Measurements from ENCODE around the gene FCHSD1. TPM values are rescaled to one million over a fixed set of nuclear protein-coding genes. Genes with fewer than 3 reads are reported as not detected.

Gene FCHSD1
- total and polyA plus RNA-seq, 10 of the 15 experiments (the other 5 are each of a cell fraction or from before 2014, with no cell fraction given), result 0.97 to 22.8 (median 10.7) TPM

DNA sequence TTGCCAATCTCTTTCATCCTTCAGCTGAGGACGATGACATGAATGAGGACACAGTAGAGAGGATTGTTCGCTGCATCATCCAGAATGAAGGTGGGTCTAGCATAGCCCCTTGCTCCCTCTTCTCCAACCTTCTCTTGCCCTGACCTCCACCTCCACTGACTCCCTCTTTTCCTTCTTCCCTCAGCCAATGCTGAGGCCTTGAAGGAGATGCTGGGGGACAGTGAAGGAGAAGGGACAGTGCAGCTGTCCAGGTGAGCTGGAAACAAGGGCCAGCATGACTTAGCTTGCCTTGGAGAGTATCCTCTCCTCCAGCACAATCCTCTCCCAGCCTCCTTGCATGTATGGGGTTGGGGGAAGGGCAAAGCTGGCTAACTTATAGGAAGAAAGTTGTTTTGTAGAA, 12.4 kb downstream of the FCHSD1 start (continued):
- TF ChIP-seq, protein P1, sequence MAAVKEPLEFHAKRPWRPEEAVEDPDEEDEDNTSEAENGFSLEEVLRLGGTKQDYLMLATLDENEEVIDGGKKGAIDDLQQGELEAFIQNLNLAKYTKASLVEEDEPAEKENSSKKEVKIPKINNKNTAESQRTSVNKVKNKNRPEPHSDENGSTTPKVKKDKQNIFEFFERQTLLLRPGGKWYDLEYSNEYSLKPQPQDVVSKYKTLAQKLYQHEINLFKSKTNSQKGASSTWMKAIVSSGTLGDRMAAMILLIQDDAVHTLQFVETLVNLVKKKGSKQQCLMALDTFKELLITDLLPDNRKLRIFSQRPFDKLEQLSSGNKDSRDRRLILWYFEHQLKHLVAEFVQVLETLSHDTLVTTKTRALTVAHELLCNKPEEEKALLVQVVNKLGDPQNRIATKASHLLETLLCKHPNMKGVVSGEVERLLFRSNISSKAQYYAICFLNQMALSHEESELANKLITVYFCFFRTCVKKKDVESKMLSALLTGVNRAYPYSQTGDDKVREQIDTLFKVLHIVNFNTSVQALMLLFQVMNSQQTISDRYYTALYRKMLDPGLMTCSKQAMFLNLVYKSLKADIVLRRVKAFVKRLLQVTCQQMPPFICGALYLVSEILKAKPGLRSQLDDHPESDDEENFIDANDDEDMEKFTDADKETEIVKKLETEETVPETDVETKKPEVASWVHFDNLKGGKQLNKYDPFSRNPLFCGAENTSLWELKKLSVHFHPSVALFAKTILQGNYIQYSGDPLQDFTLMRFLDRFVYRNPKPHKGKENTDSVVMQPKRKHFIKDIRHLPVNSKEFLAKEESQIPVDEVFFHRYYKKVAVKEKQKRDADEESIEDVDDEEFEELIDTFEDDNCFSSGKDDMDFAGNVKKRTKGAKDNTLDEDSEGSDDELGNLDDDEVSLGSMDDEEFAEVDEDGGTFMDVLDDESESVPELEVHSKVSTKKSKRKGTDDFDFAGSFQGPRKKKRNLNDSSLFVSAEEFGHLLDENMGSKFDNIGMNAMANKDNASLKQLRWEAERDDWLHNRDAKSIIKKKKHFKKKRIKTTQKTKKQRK (IDR thresholded peaks at IDR 0.05; ENCODE audit: low read depth, low read length), result no peak
- TF ChIP-seq NBN (IDR thresholded peaks at IDR 0.05) (no peak), CHD1 (IDR thresholded peaks at IDR 0.05; ENCODE audit: low read depth, low read length) (no peak)

DNA sequence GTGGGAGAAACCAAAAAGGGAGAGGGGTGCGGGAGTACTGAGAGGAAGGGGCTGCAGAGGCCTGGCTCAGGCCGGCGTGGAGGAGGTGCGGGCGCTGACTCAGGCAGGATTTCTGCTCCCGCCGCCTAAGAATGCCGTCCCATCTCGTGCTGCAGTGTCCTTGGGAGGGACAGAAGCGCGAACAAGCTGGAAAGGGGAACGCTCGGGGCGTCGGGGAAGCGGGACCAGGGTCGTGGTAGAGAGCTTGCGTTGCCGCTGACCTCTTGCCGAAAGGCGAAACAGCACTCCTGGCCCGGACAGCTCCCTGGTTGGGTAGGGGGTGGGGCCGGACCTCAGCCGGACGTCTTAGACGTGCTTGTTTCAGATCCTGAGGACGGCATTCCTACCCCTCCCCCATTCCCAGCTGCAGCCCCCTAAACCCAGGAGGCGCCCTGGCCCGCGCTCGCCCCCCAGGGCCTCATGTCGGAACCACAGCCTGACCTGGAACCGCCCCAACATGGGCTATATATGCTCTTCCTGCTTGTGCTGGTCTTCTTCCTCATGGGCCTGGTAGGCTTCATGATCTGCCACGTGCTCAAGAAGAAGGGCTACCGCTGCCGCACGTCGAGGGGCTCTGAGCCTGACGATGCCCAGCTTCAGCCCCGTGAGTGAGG, 13.3 kb downstream of the FCHSD1 start:
- no peak for DNase-seq (ENCODE audit: low read depth, low spot score)
- ChIA-PET SMC1A (ENCODE audit: uncharacterized antibody, unreplicated experiment) (interaction anchor here (0.9 to 12.9 kb wide), 6 partner anchors 13 to 45 kb away, joined by 3 to 245 read pairs (median 10); partner anchors contain the start of genes DIAPH1 and FCHSD1), POLR2A (interaction anchor here (0.9 to 11.5 kb wide), 9 partner anchors 9 to 332 kb away, joined by 3 to 215 read pairs (median 10); partner anchors contain the start of genes DIAPH1, FCHSD1 and RNF14), CTCF (interaction anchor here (0.7 to 11.2 kb wide), 14 partner anchors 11 to 242 kb away, joined by 3 to 137 read pairs (median 10); partner anchors contain the start of genes DIAPH1 and FCHSD1), RAD21 (ENCODE audit: unreplicated experiment) (interaction anchor here (1.5 to 8.2 kb wide), 4 partner anchors 18 to 323 kb away, joined by 3 to 124 read pairs (median 48); partner anchors contain the start of gene DIAPH1)
- Histone ChIP-seq H3K27ac (ENCODE audit: control insufficient read depth, insufficient read depth) (peak overlapping the region; percentile 86), H4K20me1 (ENCODE audit: control insufficient read depth, insufficient read depth) (no peaks in the 10 kb centered on the region), H3K4me2 (ENCODE audit: control insufficient read depth, insufficient read depth) (peak overlapping the region; percentile 98), H3K36me3 (ENCODE audit: control insufficient read depth in 2 of 2, insufficient read depth in 2 of 2, low read length in 1 of 2) (no peaks in the 10 kb centered on the region; a peak in 2 of 4 replicates), H3K27me3 (replicated peaks in 1 of 2; ENCODE audit: control insufficient read depth in 2 of 2, insufficient read depth in 2 of 2, low read length in 1 of 2) (no peaks in the 10 kb centered on the region), H3K9ac (ENCODE audit: control insufficient read depth, insufficient read depth, low read length) (peak overlapping the region; percentile 81), H3K9me3 (replicated peaks; ENCODE audit: control insufficient read depth, insufficient read depth, low read length) (no peaks in the 10 kb centered on the region), H2AFZ (ENCODE audit: control insufficient read depth, low read depth, low read length) (peak overlapping the region; percentile 95), H3K79me2 (ENCODE audit: control insufficient read depth, insufficient read depth, low read length) (peaks cover 46% of the 10 kb centered on the region), H3K4me1 (ENCODE audit: control insufficient read depth, insufficient read depth, low read length) (peaks cover 37% of the 10 kb centered on the region), H3K4me3 (peak overlapping the region; percentile 85)
- no peak for FAIRE-seq
- intact Hi-C loops (cut with micrococcal nuclease; ENCODE audit: unreplicated experiment) (loop anchor here (1.0 to 5.0 kb wide), 2 partner anchors 46 to 126 kb away; no protein-coding TSS in a partner anchor), in situ Hi-C loops (cut with MboI) (no loop called here)
- ATAC-seq, result peak; percentile 52
- WGBS (ENCODE audit: insufficient coverage, insufficient replicate concordance, low lambda C conversion rate, missing lambda C conversion rate), result 2% methylated on average over 40 of the region's 40 CpGs
- BruUV-seq (replicated peaks), result no TSS peak
- TF ChIP-seq GABPA (IDR thresholded peaks at IDR 0.05; ENCODE audit: low read depth), result no peak
- TF ChIP-seq ETV6 (conservative IDR thresholded peaks at IDR 0.05 in 1 of 2, IDR thresholded peaks at IDR 0.05 in 1 of 2; ENCODE audit: borderline replicate concordance in 1 of 2, low read depth in 1 of 2), result no peak
- no peak for TF ChIP-seq HDAC6 (IDR thresholded peaks at IDR 0.05; ENCODE audit: unreplicated experiment)
- TF ChIP-seq FOS (IDR thresholded peaks at IDR 0.05; ENCODE audit: borderline replicate concordance, extremely low read depth, insufficient read length), result no peak
- TF ChIP-seq ZBED1 (IDR thresholded peaks at IDR 0.05; ENCODE audit: borderline replicate concordance), result no peak
- TF ChIP-seq TAF1 (IDR thresholded peaks at IDR 0.05; ENCODE audit: borderline replicate concordance, low read depth, low read length), result no peak
- TF ChIP-seq, protein P2, sequence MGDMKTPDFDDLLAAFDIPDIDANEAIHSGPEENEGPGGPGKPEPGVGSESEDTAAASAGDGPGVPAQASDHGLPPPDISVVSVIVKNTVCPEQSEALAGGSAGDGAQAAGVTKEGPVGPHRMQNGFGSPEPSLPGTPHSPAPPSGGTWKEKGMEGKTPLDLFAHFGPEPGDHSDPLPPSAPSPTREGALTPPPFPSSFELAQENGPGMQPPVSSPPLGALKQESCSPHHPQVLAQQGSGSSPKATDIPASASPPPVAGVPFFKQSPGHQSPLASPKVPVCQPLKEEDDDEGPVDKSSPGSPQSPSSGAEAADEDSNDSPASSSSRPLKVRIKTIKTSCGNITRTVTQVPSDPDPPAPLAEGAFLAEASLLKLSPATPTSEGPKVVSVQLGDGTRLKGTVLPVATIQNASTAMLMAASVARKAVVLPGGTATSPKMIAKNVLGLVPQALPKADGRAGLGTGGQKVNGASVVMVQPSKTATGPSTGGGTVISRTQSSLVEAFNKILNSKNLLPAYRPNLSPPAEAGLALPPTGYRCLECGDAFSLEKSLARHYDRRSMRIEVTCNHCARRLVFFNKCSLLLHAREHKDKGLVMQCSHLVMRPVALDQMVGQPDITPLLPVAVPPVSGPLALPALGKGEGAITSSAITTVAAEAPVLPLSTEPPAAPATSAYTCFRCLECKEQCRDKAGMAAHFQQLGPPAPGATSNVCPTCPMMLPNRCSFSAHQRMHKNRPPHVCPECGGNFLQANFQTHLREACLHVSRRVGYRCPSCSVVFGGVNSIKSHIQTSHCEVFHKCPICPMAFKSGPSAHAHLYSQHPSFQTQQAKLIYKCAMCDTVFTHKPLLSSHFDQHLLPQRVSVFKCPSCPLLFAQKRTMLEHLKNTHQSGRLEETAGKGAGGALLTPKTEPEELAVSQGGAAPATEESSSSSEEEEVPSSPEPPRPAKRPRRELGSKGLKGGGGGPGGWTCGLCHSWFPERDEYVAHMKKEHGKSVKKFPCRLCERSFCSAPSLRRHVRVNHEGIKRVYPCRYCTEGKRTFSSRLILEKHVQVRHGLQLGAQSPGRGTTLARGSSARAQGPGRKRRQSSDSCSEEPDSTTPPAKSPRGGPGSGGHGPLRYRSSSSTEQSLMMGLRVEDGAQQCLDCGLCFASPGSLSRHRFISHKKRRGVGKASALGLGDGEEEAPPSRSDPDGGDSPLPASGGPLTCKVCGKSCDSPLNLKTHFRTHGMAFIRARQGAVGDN (IDR thresholded peaks at IDR 0.05), result peak; percentile 76; the same call in 1 of the 2 replicates
- no peak for TF ChIP-seq CHD4 (IDR thresholded peaks at IDR 0.05)
- TF ChIP-seq CREM (IDR thresholded peaks at IDR 0.05; ENCODE audit: low read depth), result 0 out of 2 replicates have a peak, but pooled peaks have one; percentile 16
- no peak for TF ChIP-seq STAT1 (conservative IDR thresholded peaks at IDR 0.05)
- TF ChIP-seq MYB (IDR thresholded peaks at IDR 0.05; ENCODE audit: borderline replicate concordance, low read depth, low read length), result no peak
- peak; percentile 52 for TF ChIP-seq RAD21 (IDR thresholded peaks at IDR 0.05; ENCODE audit: insufficient read depth, low read depth, low read length)
